ENCODE data around the gene TNIP2.
"Not testable (repeated sequence)": the region's sequence is repeated elsewhere in the genome, so short reads cannot be mapped to it uniquely, and the experiment has no call there.

TNIP2 gene

DNA sequence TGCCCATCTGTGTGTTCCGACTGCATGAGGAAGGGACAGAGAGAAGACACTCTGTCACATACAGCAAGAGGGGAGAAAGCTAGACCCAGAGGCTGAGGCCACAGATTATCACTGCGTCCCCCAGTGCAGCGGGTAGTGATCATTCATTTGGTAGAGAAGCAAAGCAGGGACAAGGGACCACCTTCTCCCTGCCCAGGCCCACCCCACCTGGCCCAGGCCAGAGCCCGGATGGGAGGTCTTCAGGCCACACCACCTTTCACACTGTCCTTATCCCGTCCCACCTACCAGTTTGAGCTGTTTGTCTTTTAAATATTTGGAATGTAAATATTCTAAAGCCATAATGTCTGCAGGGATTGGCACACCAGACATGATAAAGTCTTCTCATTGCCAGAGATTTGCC is 10.6 kb downstream of the TNIP2 start:
- no peak for DNase-seq

DNA sequence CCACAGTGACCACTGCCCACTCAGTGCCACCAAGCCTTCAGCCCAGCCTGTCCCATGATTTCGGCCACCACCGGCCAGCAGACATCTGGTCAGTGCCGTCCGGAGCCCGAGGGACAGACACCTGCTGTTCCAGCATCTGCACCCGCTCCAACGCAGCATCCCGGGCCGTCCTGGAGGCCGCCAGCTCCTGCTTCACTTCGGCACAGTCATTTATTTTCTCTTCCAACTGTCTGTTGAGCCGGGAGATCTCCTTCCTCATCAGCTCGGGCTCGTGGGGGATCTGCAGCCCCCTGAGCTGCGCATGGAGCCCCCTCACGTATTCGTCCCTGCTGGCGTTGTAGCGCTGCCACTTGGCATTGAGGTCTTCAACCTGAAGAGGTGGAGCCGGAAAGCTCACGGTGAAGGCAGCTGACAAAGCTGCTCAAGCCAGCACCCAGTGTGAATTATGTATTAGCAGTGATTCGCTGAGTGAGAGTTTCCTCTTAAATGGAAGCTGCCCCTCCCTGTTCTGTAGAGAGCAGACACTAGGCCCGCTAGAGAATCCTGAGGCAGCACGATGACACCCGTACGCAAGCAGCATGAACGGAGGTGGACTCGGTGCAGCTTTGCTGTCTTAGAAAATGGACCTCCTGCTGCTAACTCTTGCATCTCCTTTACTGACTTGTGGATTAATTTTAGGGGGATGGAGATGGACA is 11.4 kb downstream of the TNIP2 start:
- DNase-seq, result no peak

DNA sequence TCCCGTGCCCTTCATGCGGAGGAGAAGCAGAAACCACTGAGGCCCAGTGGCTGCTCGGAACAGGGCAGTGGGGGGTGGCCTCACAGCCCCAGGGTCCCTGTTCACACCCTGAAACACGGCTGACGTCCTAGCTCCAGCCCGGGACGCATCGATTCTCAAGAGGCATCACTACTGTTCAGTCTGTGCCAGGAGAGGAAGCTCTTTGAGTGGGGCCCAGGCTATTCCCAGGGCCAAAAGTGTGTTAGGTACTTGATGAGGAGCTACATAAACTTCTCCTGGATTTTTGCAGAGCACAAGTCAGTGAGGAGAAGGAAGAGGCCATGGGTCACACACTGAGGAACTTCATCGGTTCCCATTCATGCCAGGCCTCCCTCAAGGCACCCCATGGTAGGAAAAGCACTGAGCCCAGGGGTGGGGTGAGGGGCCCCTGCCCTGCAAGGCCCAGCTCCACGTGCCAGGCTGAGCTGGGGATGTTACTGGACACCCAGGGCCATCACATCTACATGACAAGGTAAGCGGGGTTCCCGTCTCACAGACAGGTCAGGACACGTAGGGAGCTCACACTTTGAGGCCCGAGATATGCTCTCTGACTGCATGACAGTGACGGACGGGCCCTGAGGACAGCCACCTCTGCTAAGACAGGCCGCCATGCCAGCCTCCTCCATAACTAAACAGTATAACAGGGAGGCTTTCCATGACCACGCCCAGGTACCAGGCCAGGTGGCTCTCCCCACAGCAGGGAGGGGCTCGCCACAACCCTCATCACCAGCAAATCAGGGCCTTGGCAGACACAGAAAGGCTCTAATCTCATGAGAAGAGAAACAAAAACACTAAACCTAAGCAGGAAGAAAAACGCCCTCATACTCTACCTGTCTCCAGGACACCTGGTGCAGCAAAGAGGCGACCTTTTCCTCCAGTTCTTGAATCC is 12.4 kb downstream of the TNIP2 start:
- no peak for DNase-seq

DNA sequence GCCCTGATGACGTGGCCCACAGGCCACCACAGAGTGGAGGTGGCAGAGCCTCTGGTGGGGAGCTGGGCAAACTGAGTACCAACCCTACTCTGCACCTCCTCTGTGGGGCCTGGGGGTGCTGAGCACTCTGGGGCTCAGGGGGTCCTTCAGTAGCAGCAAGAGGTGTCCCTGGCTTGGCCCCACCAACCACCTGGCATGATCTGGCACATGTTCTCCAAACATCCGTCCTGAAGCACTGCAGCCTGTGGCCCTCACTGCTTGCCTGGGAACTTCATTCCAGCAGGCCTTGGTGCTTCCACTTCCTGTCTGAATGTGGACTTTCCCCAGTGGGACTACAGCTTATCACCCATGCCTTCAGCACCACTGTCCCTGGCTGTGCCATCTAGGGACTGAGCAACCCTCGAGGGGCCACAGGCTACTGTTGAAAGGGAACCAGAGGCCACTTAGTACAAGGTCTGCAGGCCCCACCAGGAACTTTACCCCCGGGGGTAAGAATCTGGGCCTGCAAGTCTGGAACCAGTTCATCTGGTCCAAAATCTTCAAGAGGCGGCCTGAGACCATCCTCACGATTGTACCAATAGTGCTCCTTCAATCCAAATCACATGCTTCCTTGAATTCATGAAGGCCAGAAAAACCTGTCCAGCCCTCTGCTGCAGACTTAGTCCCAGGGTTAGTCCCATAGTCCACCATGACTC is 13.2 kb downstream of the TNIP2 start:
- no peak for DNase-seq

DNA sequence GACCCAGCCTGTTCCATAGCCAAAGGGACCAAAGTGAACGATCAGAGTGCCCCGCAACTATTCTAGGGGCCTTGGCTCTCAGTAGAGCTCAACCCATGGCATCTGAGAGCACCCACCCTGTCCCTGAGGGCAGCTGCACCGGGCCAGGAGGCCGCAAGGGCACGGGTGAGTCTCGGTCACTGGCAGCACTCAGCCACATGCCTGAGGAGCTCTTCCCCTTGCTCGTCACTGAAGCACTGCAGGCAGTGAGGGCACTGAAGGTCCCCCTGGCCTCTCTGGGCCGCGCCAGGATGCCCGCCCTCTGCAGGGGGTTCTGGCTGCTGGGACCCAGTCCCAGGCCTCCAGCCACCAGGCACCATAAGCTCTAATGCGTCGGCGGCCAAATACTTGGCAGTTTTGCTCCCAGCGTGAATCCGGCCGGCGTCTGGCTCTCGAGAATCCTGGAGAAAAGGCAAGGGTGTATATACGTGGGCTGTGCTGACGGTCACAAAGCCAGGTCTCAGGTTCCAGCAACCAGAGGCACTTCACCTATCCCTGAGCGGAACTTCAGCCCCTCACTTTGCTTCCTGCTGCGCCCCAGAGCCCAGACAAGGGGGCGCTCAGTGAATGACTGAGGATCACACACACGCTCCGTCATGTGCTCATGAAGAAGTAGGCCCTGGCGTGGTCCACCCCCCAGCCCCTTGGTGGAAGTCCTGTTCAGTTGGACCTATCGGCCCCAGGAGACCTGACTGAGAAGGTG is 13.9 kb downstream of the TNIP2 start:
- no peak for DNase-seq

DNA sequence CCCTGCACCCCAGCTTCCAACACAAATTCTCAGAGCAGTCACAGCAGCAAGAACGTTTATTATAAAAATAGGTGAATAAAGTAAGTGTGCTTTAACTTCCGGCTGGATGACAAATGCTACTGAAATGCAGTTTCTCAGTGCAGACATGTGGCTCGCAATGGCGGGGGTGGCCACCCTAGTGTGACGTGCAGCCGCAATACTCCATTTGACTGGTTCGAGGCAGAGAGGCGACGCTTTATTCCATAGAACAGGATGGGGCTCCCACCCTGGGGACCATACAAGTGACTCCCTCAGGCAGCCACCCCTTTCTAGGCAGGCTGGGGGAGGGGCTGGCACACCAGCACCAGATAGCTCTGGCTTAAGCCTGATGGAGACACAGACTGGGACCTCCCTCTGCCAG is 14.5 kb downstream of the TNIP2 start:
- DNase-seq, result peak in 2 of 51 donors; percentile 13 to 37

DNA sequence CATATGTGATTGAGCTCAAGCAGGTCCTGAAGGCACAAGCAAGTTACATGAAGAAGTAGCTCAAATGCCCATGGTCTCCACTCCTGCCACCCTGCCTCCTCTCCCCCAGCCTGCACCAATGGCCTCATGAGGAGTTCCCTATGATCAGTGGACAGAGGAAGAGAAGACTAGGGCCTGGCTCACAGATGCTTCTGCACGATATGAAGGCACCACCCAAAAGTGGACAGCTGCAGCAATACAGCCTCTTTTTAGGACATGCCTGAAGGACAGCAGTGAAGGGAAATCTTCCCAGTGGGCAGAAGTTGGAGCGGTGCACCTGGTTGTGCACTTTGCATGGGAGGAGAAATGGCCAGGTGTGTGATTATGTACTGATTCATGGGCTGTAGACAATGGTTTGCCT is 17.8 kb downstream of the TNIP2 start:
- DNase-seq, result not testable (repeated sequence)

DNA sequence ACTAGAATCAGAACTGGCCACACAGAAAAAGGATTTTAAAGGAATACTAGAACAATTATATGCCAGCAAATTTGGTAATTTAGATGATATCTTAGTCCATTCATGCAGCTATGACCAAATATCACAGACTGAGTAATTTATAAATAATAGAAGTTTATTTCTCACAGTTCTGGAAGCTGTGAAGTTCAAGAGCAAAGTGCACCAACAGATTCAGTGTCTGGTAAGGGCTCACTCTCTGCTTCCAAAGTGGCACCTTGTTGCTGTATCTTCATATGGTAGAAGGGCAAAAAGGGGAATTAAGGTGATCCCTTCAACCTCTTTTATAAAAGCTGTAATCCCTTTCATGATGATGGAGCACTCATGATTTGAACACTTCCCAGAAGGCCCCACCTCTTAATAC is 20.3 kb downstream of the TNIP2 start:
- DNase-seq, result no peak

DNA sequence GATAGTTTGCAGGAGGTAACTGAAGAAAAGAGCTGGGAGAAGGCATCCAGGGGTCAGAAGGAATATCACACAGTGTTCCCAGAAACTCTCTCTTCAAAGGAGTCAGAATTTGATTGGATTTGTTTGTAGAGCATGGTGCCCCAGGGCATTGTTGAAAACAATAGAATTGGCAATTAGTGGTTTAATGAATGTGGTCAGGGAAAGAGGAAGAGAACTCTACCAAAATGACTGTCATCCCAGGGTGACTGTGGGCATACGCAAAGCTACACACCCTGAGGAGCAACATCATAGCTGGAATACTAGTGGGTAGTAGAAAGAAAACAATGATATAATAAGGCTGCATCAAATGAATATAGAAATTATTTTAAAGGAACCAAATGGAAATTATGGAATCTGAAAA is 21.5 kb downstream of the TNIP2 start:
- no peak for DNase-seq

DNA sequence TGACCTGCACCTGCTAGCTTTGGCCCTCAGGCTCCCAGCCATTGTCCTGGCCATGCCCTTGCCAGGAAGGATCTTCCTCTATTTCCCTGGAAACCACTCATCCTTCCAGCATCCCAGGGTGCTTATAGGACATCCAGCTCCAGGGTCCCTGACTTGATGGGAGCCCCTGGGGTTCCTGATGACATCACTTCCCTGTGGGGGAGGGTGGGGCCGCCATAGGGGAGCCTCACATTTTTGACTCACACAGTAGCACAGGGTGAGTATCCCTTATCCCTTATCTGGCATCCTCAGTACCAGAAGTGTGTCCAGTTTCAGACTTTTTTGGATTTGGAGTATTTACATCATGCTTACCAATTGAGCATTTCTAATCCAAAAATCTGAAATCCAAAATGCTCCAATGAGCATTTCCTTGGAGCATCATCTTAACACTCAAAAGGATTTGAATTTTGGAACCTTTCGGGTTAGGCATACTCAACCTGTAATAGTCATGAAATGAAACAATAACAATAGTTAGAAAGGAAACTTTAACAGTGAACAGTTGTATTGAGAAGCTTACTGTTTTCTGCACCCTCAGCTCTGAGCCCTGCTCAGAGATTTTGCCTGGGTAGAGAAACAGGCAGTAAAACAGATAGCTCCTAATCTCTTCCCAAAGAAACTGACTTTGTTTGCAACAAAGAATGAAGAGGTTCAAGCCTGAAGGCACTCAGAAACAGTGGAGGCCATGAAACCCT is 22.1 kb downstream of the TNIP2 start:
- no peak for DNase-seq

DNA sequence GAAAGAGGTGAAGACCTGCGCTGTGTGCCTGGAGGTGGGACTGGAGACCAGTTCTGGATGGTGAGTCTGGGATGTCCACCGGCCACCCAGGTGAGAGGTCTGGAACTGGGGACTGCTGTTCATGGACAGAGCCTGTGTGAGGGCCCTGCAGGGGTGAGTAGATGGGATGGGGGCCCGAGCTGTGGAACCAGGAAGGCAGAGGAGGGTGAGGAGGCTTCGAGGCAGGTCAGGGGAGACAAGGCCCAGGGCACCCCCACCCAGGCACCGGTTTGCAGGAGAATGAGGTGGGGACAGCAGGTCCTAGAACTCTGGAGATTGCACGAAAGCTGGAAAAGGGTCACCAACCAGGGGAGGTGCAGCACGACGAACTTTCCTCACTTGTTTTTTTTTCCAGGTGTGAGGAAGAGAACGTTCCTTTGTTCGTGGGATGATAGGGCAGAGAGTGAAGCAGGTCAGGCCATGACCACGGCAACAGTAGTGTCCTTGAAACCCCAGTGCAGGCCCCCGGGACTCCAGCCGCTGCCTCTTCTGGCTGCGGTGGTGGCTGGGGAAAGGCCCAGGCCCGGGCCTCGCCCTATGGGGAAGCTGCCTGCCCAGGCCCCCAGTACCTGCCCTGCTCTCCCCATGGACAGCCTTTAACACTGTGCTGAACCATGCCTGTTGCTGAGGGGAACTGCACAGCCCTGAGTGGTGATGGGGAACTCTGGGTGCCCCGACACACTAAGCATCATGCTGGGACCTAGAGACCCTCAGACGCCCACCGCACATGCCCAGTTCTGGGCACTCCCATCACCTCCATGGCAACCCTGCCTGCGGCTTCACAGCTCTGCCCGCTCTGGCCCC is 22.9 kb downstream of the TNIP2 start:
- no peak for DNase-seq

DNA sequence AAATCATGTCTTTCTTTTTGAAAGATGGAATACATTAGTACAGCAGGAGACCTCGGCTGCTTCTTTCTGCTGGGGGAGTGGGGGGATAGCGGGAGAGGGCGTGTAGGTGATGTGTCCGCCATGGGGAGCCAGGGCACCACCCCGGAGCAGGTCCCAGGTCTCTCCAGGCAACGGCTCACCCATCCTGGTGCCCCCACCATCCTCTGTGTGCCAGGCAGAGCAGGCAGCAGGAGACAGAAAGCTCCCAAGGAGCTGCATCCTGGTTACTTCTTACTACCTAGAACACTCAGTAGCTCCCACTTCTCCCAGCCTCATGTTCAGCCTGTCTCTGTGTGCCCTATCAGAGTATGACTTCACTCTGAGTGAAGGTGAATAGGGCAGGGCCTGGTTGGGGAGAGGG is 23.6 kb downstream of the TNIP2 start:
- DNase-seq, result no peak

DNA sequence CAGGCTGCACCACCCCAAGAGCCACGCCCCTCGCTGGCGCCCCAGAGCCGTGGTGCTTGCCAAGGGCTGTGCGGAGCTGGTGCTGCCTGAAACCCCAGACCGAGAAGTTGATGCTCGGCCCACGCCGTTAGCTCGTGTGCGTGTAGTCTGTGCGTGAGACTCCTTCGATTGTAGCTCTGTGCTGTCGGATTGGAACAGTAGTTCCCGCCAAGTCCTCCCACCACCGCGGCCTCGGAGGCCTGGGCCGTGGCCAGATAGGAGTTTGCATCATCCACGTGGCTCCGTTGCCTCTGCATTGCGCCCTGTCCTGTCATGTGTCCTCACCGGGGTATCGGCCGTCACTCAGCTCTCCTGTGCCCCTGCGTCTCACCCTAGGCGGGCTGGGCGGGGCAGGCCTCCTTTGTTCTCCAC is 24.2 kb downstream of the TNIP2 start:
- peak in 1 of 51 donors; percentile 32 for DNase-seq

DNA sequence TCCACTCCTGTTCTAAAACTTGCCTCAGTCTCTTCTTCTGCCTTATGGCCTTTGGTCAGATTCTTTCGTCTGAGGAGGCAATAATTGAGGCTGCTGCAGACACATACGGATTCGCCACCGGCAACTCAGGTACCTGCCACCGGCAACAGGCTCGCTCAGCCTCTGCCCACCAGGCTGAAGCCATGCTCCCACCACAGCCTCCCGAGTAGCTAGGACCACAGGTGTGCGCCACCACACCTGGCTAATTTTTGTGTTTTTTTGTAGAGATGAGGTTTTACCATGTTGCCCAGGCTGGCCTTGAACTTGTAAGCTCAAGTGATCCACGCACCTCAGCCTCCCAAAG is 26.6 kb downstream of the TNIP2 start:
- DNase-seq, result no peak

DNA sequence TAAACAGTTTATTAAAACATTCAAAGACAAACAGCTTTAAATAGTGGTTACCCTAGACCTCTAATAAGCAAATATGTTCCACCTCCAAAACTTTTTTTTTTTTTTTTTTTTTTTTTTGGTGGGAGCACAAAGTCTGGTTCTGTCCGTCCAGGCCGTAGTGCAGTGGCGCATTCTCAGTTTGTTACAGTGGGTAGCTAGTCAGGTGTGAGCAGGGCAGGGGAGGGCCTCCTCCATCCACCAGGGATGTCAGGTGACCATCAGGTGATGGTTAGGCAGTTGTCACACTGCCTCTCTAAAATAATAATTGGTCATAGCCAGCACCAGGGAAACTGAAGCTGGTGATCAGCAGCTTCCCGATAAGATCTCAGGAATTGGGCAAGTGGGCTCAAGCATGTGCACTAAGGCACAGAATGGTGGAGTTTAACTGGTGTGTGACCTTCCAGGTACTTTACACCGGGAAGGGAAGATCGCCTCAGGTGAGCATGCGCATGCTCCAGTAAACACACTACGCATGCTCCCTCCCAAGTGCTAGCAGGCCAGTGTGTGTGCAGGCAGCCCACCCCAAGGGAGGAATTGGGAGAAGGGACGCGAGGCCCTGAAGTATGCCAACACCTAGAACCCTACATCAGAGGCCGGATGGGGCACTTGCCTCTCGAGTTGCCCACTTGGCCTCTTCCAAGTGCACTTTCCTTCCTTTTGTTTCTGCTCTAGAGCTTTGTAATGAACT is 27.2 kb downstream of the TNIP2 start:
- DNase-seq, result no peak

DNA sequence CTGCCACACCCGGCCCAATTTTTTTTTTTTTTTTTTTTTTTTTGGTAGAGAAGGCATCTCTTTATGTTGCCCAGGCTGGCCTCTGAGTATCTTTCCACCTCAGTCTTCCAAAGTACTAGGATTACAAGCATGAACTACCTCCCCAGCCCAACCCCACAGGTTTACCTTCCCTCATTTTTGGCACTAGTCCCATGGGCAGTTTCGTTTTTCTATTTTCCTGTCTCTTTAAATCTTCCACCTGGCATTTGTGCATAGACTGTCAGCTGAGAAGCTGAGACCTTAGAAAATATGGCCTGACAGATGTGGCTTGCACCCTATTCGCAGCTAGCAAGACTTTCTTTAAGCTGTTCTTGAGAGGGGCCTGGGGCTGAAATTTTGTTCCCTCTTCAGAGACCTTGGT is 27.9 kb downstream of the TNIP2 start:
- DNase-seq, result no peak

DNA sequence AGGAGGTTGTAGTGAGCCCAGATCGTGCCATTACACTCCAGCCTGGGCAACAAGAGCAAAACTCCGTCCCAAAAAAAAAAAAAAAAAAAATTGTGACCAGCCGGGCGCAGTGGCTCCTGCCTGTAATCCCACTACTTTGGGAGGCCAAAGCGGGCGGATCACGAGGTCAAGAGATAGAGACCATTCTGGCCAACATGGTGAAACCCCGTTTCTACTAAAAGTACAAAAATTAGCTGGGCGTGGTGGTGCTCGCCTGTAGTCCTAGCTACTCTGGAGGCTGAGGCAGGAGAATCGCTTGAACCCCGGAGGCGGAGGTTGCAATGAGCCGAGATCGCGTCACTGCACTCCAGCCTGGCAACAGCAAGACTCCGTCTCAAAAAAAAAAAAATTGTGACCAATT is 29.3 kb downstream of the TNIP2 start:
- not testable (repeated sequence) for DNase-seq

DNA sequence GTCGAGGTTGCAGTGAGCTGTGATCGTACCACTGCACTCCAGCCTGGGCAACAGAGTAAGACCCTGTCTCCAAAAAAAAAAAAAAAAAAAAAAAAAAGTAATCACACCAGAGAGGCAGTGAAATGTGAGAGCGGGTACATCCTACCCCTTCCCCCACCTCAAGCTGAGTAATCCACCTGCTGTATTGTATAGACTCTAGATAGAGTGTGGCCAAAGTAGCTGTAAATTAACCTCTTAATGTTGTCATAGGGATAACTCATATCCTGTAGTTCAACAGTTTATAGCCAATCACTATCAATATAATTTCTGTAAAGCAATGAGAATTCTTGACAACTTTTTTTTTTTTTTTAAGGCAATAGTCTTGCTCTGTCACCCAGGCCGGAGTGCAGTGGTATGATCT is 30.8 kb downstream of the TNIP2 start:
- no peak for DNase-seq

DNA sequence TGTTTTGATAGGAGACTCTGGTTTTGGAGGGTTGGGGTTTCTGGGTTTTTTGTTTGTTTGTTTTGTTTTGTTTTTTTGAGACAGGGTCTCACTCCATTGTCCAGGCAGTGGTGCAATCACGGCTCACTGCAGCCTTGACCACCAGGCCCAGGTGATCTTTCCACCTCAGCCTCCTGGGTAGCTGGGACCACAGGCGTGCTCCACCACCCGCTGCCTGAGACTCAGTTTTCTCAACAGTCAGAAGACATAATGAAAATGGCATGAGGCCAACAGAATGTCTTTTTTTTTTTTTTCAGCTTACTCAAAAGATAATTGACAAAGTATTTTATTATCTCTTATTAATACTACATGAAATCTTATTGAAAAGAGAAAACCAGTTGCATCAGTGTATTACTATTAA is 32.4 kb downstream of the TNIP2 start:
- DNase-seq, result no peak
